ENCODE results near the gene DPYSL4. TPM values are rescaled to one million over a fixed set of nuclear protein-coding genes. Genes with fewer than 3 reads are reported as not detected.
A peak's percentile ranks its signal among the peaks of the same experiment; 100 is the strongest.

Gene DPYSL4
- total and polyA plus RNA-seq, 2 of the 4 experiments (the other 2 are of a cell fraction) = 8.1 to 30.5 TPM

DNA sequence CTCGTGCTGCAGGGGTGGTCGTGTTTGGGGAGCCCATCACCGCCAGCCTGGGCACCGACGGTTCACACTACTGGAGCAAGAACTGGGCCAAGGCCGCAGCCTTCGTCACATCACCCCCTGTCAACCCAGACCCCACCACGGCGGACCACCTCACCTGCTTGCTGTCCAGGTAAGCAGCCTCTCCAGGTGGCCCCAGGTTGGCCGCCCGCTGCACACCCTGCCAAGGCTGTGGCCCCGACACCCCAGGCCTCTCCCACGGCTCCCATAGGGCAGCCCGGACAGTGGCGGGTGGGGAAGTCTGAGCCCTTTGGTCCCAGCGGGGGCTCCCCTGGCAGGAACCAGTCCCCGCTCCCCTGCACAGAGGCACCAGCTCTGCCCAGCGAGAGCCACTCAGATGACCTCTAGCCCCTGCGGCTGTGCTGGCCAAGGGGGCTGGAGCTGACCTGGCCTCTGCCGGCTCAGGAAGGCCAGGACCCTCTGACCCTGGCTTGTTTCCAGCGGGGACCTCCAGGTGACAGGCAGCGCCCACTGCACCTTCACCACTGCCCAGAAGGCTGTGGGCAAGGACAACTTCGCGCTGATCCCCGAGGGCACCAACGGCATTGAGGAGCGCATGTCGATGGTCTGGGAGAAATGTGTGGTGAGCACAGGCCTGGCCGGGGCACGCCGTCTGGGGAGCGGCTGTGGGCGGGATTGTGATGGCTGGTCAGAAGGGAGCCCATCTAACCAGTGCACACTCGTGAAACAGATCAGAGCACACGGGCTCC lies 13.8 kb downstream of the DPYSL4 start:
- H2BK20ac ChIP-seq (ENCODE audit: low read depth, low read length) = no peak overlapping the region
- CTCF ChIA-PET = no interaction called here
- no peak overlapping the region for H3K27ac ChIP-seq (ENCODE audit: insufficient read depth, low read length)
- no peak overlapping the region for H3K56ac ChIP-seq (ENCODE audit: extremely low read depth, insufficient read depth, low read length)
- no peak overlapping the region for H2BK120ac ChIP-seq (ENCODE audit: low read depth, low read length)
- no TSS peak for BruUV-seq (replicated peaks)
- no peak overlapping the region for H4K5ac ChIP-seq (ENCODE audit: low read depth, low read length)
- H3K14ac ChIP-seq (replicated peaks; ENCODE audit: low read depth, low read length) = no peak overlapping the region
- DNase-seq = no peak
- no peaks in the 10 kb centered on the region for H4K20me1 ChIP-seq (ENCODE audit: insufficient read depth, low read length)
- H2BK15ac ChIP-seq (ENCODE audit: low read depth, low read length) = no peak overlapping the region
- peaks cover 20% of the 10 kb centered on the region for H3K36me3 ChIP-seq (ENCODE audit: control insufficient read depth, insufficient read depth, low read length)
- H2BK5ac ChIP-seq (ENCODE audit: low read depth, low read length, poor library complexity, severe bottlenecking) = no peak overlapping the region
- in situ Hi-C loops (cut with MboI; ENCODE audit: low sequenced_read_pairs) = no loop called here
- H3K4me1 ChIP-seq (ENCODE audit: control insufficient read depth, insufficient read depth, low read length) = no peaks in the 10 kb centered on the region
- no peaks in the 10 kb centered on the region for H3K79me1 ChIP-seq (ENCODE audit: low read depth in 1 of 2, low read length in 2 of 2)
- dilution Hi-C loops (cut with HindIII; ENCODE audit: low sequenced_read_pairs, unreplicated experiment) = no loop called here
- no peak overlapping the region for H3K4me3 ChIP-seq (ENCODE audit: insufficient read depth, low read depth, low read length)
- TF ChIP-seq MXI1 (IDR thresholded peaks at IDR 0.05; ENCODE audit: borderline replicate concordance, low read depth, low read length) (no peak), MAZ (IDR thresholded peaks at IDR 0.05; ENCODE audit: borderline replicate concordance, low read depth, low read length) (no peak), RCOR1 (IDR thresholded peaks at IDR 0.05; ENCODE audit: insufficient replicate concordance, low read length) (no peak), MAFK (IDR thresholded peaks at IDR 0.05; ENCODE audit: low read depth, low read length) (no peak), RFX5 (IDR thresholded peaks at IDR 0.05; ENCODE audit: low read depth, low read length) (no peak), RAD21 (IDR thresholded peaks at IDR 0.05; ENCODE audit: low read length) (no peak), SMC3 (IDR thresholded peaks at IDR 0.05; ENCODE audit: low read depth, low read length) (no peak), NFE2L2 (IDR thresholded peaks at IDR 0.05; ENCODE audit: low read depth, low read length) (no peak), CHD1 (IDR thresholded peaks at IDR 0.05; ENCODE audit: low read depth, low read length) (no peak), FOS (IDR thresholded peaks at IDR 0.05; ENCODE audit: low read depth, low read length) (no peak), POLR2A (IDR thresholded peaks at IDR 0.05; ENCODE audit: low read depth, low read length) (no peak), BHLHE40 (IDR thresholded peaks at IDR 0.05; ENCODE audit: low read depth, low read length) (no peak), CEBPB (IDR thresholded peaks at IDR 0.05; ENCODE audit: low read depth, low read length) (no peak)
- TF ChIP-seq, protein P1, sequence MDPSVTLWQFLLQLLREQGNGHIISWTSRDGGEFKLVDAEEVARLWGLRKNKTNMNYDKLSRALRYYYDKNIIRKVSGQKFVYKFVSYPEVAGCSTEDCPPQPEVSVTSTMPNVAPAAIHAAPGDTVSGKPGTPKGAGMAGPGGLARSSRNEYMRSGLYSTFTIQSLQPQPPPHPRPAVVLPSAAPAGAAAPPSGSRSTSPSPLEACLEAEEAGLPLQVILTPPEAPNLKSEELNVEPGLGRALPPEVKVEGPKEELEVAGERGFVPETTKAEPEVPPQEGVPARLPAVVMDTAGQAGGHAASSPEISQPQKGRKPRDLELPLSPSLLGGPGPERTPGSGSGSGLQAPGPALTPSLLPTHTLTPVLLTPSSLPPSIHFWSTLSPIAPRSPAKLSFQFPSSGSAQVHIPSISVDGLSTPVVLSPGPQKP (IDR thresholded peaks at IDR 0.05; ENCODE audit: borderline replicate concordance, low read depth, low read length) = no peak
- TF ChIP-seq, protein P2, sequence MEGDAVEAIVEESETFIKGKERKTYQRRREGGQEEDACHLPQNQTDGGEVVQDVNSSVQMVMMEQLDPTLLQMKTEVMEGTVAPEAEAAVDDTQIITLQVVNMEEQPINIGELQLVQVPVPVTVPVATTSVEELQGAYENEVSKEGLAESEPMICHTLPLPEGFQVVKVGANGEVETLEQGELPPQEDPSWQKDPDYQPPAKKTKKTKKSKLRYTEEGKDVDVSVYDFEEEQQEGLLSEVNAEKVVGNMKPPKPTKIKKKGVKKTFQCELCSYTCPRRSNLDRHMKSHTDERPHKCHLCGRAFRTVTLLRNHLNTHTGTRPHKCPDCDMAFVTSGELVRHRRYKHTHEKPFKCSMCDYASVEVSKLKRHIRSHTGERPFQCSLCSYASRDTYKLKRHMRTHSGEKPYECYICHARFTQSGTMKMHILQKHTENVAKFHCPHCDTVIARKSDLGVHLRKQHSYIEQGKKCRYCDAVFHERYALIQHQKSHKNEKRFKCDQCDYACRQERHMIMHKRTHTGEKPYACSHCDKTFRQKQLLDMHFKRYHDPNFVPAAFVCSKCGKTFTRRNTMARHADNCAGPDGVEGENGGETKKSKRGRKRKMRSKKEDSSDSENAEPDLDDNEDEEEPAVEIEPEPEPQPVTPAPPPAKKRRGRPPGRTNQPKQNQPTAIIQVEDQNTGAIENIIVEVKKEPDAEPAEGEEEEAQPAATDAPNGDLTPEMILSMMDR (conservative IDR thresholded peaks at IDR 0.05; ENCODE audit: low read depth, low read length) = no peak
- no peak overlapping the region for H3K4me2 ChIP-seq (ENCODE audit: low read depth, low read length)
- H2AFZ ChIP-seq (replicated peaks; ENCODE audit: low read length, poor library complexity) = no peak overlapping the region
- no peaks in the 10 kb centered on the region for H3K9me3 ChIP-seq (ENCODE audit: control insufficient read depth, insufficient read depth, low read length)
- 83% methylated on average over 9 of the region's 35 CpGs; no CpG with 5 or more reads in 1 of the 2 experiments for WGBS, 2 experiments (ENCODE audit: extremely low coverage in 2 of 2, insufficient read length in 1 of 2)
- POLR2A ChIA-PET (ENCODE audit: unreplicated experiment) = no interaction called here
- no peak for ATAC-seq (ENCODE audit: low read depth)
- H4K91ac ChIP-seq (ENCODE audit: insufficient read depth, low read depth, low read length) = no peak overlapping the region
- no peak overlapping the region for H2AK5ac ChIP-seq (ENCODE audit: low read depth, low read length)
- H3K27me3 ChIP-seq (ENCODE audit: control insufficient read depth, insufficient read depth, low read length) = no peaks in the 10 kb centered on the region
- no peaks in the 10 kb centered on the region for H3K9me1 ChIP-seq (ENCODE audit: insufficient read depth, low read length)
- no peak overlapping the region for H3K4ac ChIP-seq (ENCODE audit: low read depth, low read length)
- no peak overlapping the region for H3K18ac ChIP-seq (ENCODE audit: low read depth, low read length)
- peak overlapping the region; percentile 61 for H2AK9ac ChIP-seq (replicated peaks; ENCODE audit: low read depth, low read length, poor library complexity)
- intact Hi-C loops (cut with micrococcal nuclease) = no loop called here
- H4K8ac ChIP-seq (ENCODE audit: low read depth in 2 of 2, low read length in 2 of 2) = no peak overlapping the region
- H3K23ac ChIP-seq (ENCODE audit: low read depth, low read length) = no peak overlapping the region
- no peak overlapping the region for H3K9ac ChIP-seq (ENCODE audit: low read depth, low read length)

Measured in IMR-90 (cell line).